H1 (cell line): ENCODE data around the gene LGR4. TPM values are rescaled to one million over a fixed set of nuclear protein-coding genes. Genes with fewer than 3 reads are reported as not detected.

Source experiments
- CTCF ChIA-PET: fragments of 300-600 bp; sonication (Branson Sonifier 250); formaldehyde crosslinking; loops from one replicate; lab custom pipeline; 2021; ENCODE audit not compliant: partially characterized antibody; lab: Charles Lee
- POLR2A ChIA-PET: fragments of 300-600 bp; sonication (Branson Sonifier 250); formaldehyde crosslinking; loops from one replicate; lab custom pipeline; 2021; ENCODE audit warnings: inconsistent platforms; ENCODE audit not compliant: partially characterized antibody; lab: Charles Lee
- DNase-seq, 2 experiments: peaks; one replicate each; pipeline versions ENCODE4 v3.0.0 to v3.0.0-alpha.2; 2010 to 2022; ENCODE audit warnings: low spot score in 2 of 2, low read depth in 1 of 2, mixed read lengths in 1 of 2
- FAIRE-seq: peaks from 2 replicates; lab custom pipeline; 2011; peaks lifted over from hg19 to GRCh38; lab: Jason Lieb, UNC
- H2AFZ ChIP-seq: 2 replicates; pipeline ENCODE4 v1.8.1; 2012; ENCODE audit warnings: low read length, inconsistent platforms
- H2AK5ac ChIP-seq: 2 replicates; pipeline ENCODE4 v1.6.1; 2013; ENCODE audit warnings: low read depth, low read length
- H2BK120ac ChIP-seq: replicated peaks from 2 replicates; pipeline ENCODE3; 2013; ENCODE audit warnings: low read depth, low read length, inconsistent platforms
- H2BK12ac ChIP-seq: 2 replicates; pipeline ENCODE4 v1.6.1; 2013; ENCODE audit warnings: low read depth, low read length
- H2BK15ac ChIP-seq: 2 replicates; pipeline ENCODE4 v1.6.1; 2013; ENCODE audit warnings: low read length
- H2BK20ac ChIP-seq: 2 replicates; pipeline ENCODE4 v1.6.1; 2013; ENCODE audit warnings: low read length
- H2BK5ac ChIP-seq: 2 replicates; pipeline ENCODE4 v1.6.1; 2013; ENCODE audit warnings: low read depth, low read length
- H3K14ac ChIP-seq: 2 replicates; pipeline ENCODE4 v1.6.1; 2013; ENCODE audit warnings: inconsistent platforms; ENCODE audit not compliant: insufficient read length
- H3K18ac ChIP-seq: 2 replicates; pipeline ENCODE4 v1.6.1; 2013; ENCODE audit warnings: low read length; ENCODE audit errors: extremely low read depth
- H3K23ac ChIP-seq: 2 replicates; pipeline ENCODE4 v1.6.1; 2013; ENCODE audit warnings: inconsistent platforms; ENCODE audit not compliant: insufficient read length
- H3K23me2 ChIP-seq: 2 replicates; pipeline ENCODE4 v1.6.1; 2013; ENCODE audit warnings: low read depth, low read length
- H3K27ac ChIP-seq: 2 replicates; pipeline ENCODE4 v1.6.1; 2011; ENCODE audit warnings: low read depth, low read length, inconsistent platforms
- H3K27me3 ChIP-seq, 4 experiments: replicated peaks in 1 of 4; 1 replicate in 1 of 4; 2 replicates in 3 of 4; pipeline versions ENCODE4 v1.6.1 to v1.8.1; 2011 to 2013; ENCODE audit warnings: low read length in 3 of 4, mild to moderate bottlenecking in 3 of 4, inconsistent platforms in 2 of 4, mixed read lengths in 2 of 4, moderate library complexity in 1 of 4; ENCODE audit not compliant: control insufficient read depth in 3 of 4, insufficient read depth in 3 of 4; ENCODE audit errors: extremely low read depth in 1 of 4
- H3K36me3 ChIP-seq, 4 experiments: 2 replicates each; pipeline versions ENCODE4 v1.6.1 to v1.8.1; 2011 to 2013; ENCODE audit warnings: mild to moderate bottlenecking in 4 of 4, low read length in 3 of 4, moderate library complexity in 2 of 4, control low read depth in 1 of 4, inconsistent platforms in 1 of 4; ENCODE audit not compliant: insufficient read depth in 4 of 4, control insufficient read depth in 2 of 4
- H3K4ac ChIP-seq: replicated peaks from 2 replicates; pipeline ENCODE3; 2013; ENCODE audit warnings: low read length, low read depth, mixed read lengths, inconsistent platforms; ENCODE audit not compliant: insufficient read length
- H3K4me1 ChIP-seq, 4 experiments: replicated peaks in 1 of 4; 1 replicate in 1 of 4; 2 replicates in 3 of 4; pipeline versions ENCODE4 v1.6.1 to v1.8.1; 2011 to 2013; ENCODE audit warnings: low read length in 3 of 4, inconsistent platforms in 2 of 4, mixed read lengths in 1 of 4; ENCODE audit not compliant: insufficient read depth in 4 of 4, control insufficient read depth in 3 of 4
- H3K4me2 ChIP-seq, 2 experiments: 2 replicates each; pipeline versions ENCODE4 v1.6.1 to v1.8.1; 2011 to 2013; ENCODE audit warnings: low read depth in 2 of 2, low read length in 2 of 2, control low read depth in 1 of 2, inconsistent platforms in 1 of 2, mild to moderate bottlenecking in 1 of 2; ENCODE audit not compliant: insufficient read depth in 1 of 2
- H3K4me3 ChIP-seq, 4 experiments: fragments of 200-600, 300-600 bp in 1 of 4; sonication (generic), shearing (Covaris generic), sonication (Bioruptor Twin) in 1 of 4; 2 replicates each; pipeline versions ENCODE4 v1.5.1 to v1.8.1; 2011 to 2016; ENCODE audit warnings: low read length in 4 of 4, low read depth in 3 of 4, control low read depth in 2 of 4, inconsistent platforms in 2 of 4, mild to moderate bottlenecking in 2 of 4, mixed read lengths in 1 of 4, moderate library complexity in 1 of 4; ENCODE audit not compliant: insufficient read depth in 2 of 4; ENCODE audit errors: extremely low read depth in 1 of 4
- H3K56ac ChIP-seq: replicated peaks from 2 replicates; pipeline ENCODE3; 2013; ENCODE audit warnings: low read depth, mild to moderate bottlenecking, mixed read lengths, low read length, inconsistent platforms; ENCODE audit not compliant: insufficient read length
- H3K79me1 ChIP-seq: 2 replicates; pipeline ENCODE4 v1.6.1; 2013; ENCODE audit warnings: low read depth, low read length, control low read depth
- H3K79me2 ChIP-seq, 2 experiments: 2 replicates each; pipeline versions ENCODE4 v1.6.1 to v1.8.1; 2012 to 2013; ENCODE audit warnings: low read length in 2 of 2, mild to moderate bottlenecking in 2 of 2, inconsistent platforms in 1 of 2; ENCODE audit not compliant: insufficient read depth in 2 of 2, control insufficient read depth in 1 of 2
- H3K9ac ChIP-seq, 4 experiments: replicated peaks in 1 of 4; 1 replicate in 1 of 4; 2 replicates in 3 of 4; pipeline versions ENCODE4 v1.6.1 to v1.8.1; 2011 to 2013; ENCODE audit warnings: low read depth in 3 of 4, low read length in 3 of 4, control low read depth in 2 of 4, mild to moderate bottlenecking in 2 of 4, moderate library complexity in 2 of 4, inconsistent platforms in 1 of 4; ENCODE audit errors: extremely low read depth in 1 of 4
- H3K9me3 ChIP-seq, 2 experiments: 2 replicates each; pipeline versions ENCODE4 v1.6.1 to v1.8.1; 2012 to 2013; ENCODE audit warnings: mild to moderate bottlenecking in 2 of 2, moderate library complexity in 2 of 2, control low read depth in 1 of 2, inconsistent platforms in 1 of 2, low read depth in 1 of 2, low read length in 1 of 2, mixed read lengths in 1 of 2; ENCODE audit not compliant: insufficient read depth in 2 of 2
- H4K20me1 ChIP-seq, 2 experiments: replicated peaks in 1 of 2; 2 replicates each; pipeline versions ENCODE3 to v1.8.1; 2011 to 2013; ENCODE audit warnings: inconsistent platforms in 2 of 2, low read length in 2 of 2, mild to moderate bottlenecking in 1 of 2; ENCODE audit not compliant: insufficient read depth in 2 of 2, control insufficient read depth in 1 of 2
- H4K5ac ChIP-seq: 2 replicates; pipeline ENCODE4 v1.6.1; 2013; ENCODE audit warnings: low read length, low read depth, mixed read lengths, inconsistent platforms; ENCODE audit not compliant: insufficient read length
- H4K8ac ChIP-seq: 2 replicates; pipeline ENCODE4 v1.8.0; 2013; ENCODE audit warnings: mild to moderate bottlenecking, moderate library complexity, low read length, inconsistent platforms; ENCODE audit not compliant: insufficient read depth; ENCODE audit errors: extremely low read depth
- H4K91ac ChIP-seq: replicated peaks from 2 replicates; pipeline ENCODE3; 2013; ENCODE audit warnings: low read length, mixed read lengths, inconsistent platforms; ENCODE audit not compliant: insufficient read length
- BACH1 ChIP-seq: IDR thresholded peaks from 2 replicates; pipeline ENCODE4 v1.6.1; 2012; ENCODE audit warnings: low read length, improper control_type of control experiment
- BCL11A ChIP-seq, 2 experiments: IDR thresholded peaks; one replicate each; pipeline ENCODE4 v1.6.1; 2011; ENCODE audit warnings: low read depth in 2 of 2, low read length in 2 of 2, mild to moderate bottlenecking in 2 of 2
- CBX8 ChIP-seq: fragments of 300-800, 300-1000 bp; sonication (generic); IDR thresholded peaks from 2 replicates; pipeline ENCODE4 v1.7.1; 2016; ENCODE audit warnings: low read depth, low read length, borderline replicate concordance
- CTCF ChIP-seq, 3 experiments: IDR thresholded peaks; 1 replicate in 2 of 3; 2 replicates in 1 of 3; pipeline versions ENCODE4 v1.5.1 to v1.6.1; 2011; ENCODE audit warnings: low read length in 3 of 3, mild to moderate bottlenecking in 3 of 3, inconsistent platforms in 2 of 3, low read depth in 1 of 3, moderate library complexity in 1 of 3; ENCODE audit not compliant: insufficient read depth in 1 of 3; ENCODE audit errors: control extremely low read depth in 1 of 3
- GABPA ChIP-seq: IDR thresholded peaks from 2 replicates; pipeline ENCODE4 v1.6.1; 2011; ENCODE audit warnings: mild to moderate bottlenecking, low read length, moderate library complexity, borderline replicate concordance; ENCODE audit not compliant: insufficient read depth
- HDAC6 ChIP-seq: IDR thresholded peaks from one replicate; pipeline ENCODE4 v1.7.1; 2012; ENCODE audit warnings: low read depth, mild to moderate bottlenecking, inconsistent platforms, low read length, moderate library complexity
- JUND ChIP-seq: IDR thresholded peaks from 2 replicates; pipeline ENCODE4 v1.6.1; 2011; ENCODE audit warnings: mild to moderate bottlenecking, improper control_type of control experiment, low read length
- KDM5A ChIP-seq: fragments of 200-600 bp; IDR thresholded peaks from 2 replicates; pipeline ENCODE4 v1.7.1; 2012; ENCODE audit warnings: mild to moderate bottlenecking, low read length, inconsistent platforms, mixed read lengths
- SP2 ChIP-seq: IDR thresholded peaks from 2 replicates; pipeline ENCODE4 v1.6.1; 2012; ENCODE audit warnings: mild to moderate bottlenecking, low read length, inconsistent platforms
- SP4 ChIP-seq: IDR thresholded peaks from 2 replicates; pipeline ENCODE4 v1.6.1; 2012; ENCODE audit warnings: low read length, inconsistent platforms
- SRF ChIP-seq: IDR thresholded peaks from 2 replicates; pipeline ENCODE4 v1.6.1; 2011; ENCODE audit warnings: mild to moderate bottlenecking, low read depth, low read length, moderate library complexity
- WGBS, 2 experiments: shearing (Covaris generic) in 1 of 2; methylation state at CpG; one replicate each; pipeline versions ENCODE4 v1.1.6 to v1.1.7; 2013 to 2015; ENCODE audit warnings: low lambda C conversion rate in 2 of 2, mixed read lengths in 2 of 2, inconsistent platforms in 1 of 2, low coverage in 1 of 2, missing lambda C conversion rate in 1 of 2; ENCODE audit not compliant: insufficient replicate concordance in 2 of 2, insufficient coverage in 1 of 2, insufficient read length in 1 of 2; ENCODE audit errors: extremely low coverage in 1 of 2, missing lambda C conversion rate in 1 of 2; 5-methylcytosine and 5-hydroxymethylcytosine counted together
- polyA plus RNA-seq, 7 experiments: library from polyadenylated mRNA; depleted of rRNA in 3 of 7; stranded (reverse) in 5 of 7; unstranded in 2 of 7; fragments of >200 nt in 5 of 7; fragments of 200-250 nt in 2 of 7; gene quantifications; 1 replicate in 5 of 7; 2 replicates in 1 of 7; 4 replicates in 1 of 7; pipeline versions ENCODE4 v1.2.1 to v1.2.3, GENCODE V29; 2011 to 2013; ENCODE audit warnings: missing spikeins in 2 of 7, mixed read lengths in 2 of 7
- total RNA-seq: library from RNA; stranded (reverse); fragmentation: NEBNext Ultra II Directional; extraction: Animal tissue kit (Norgen Biotek cat#: 25700); gene quantifications from 2 replicates; pipeline ENCODE4 v1.2.1, GENCODE V29; 2021

The LGR4 gene
- total and polyA plus RNA-seq, 2 of the 8 experiments (the other 6 are each of a cell fraction or from before 2014, with no cell fraction given) = 26.6 to 61.7 TPM

GRCh38 chr11:27504205-27504604 is 31.6 kb upstream of the LGR4 start:
- Histone ChIP-seq H3K23ac (no peak overlapping the region), H3K4me2 (no peak overlapping the region), H3K4me1 (peaks cover 2 to 5% (median 3%) of the 10 kb centered on the region in 4 experiments; a peak in 5 of 7 replicates), H3K14ac (no peak overlapping the region), H2AFZ (no peak overlapping the region), H2AK5ac (no peak overlapping the region), H2BK5ac (no peak overlapping the region), H3K4me3 (no peak overlapping the region), H3K79me1 (peaks cover 10% of the 10 kb centered on the region; the same call in 1 of the 2 replicates), H4K20me1 (peaks cover 0 to 8% of the 10 kb centered on the region in 2 experiments), H3K56ac (no peak overlapping the region), H3K23me2 (peaks cover 10% of the 10 kb centered on the region), H2BK12ac (no peak overlapping the region), H2BK15ac (no peak overlapping the region), H4K5ac (no peak overlapping the region), H3K27ac (no peak overlapping the region), H3K9me3 (no peaks in the 10 kb centered on the region), H3K4ac (no peak overlapping the region), H2BK20ac (no peak overlapping the region), H4K91ac (no peak overlapping the region)
- POLR2A ChIA-PET = interaction anchor here (1.0 kb wide), 1 partner anchor 119 kb away, joined by 3 read pairs; no protein-coding TSS in a partner anchor
- CTCF ChIA-PET = no interaction called here
- FAIRE-seq = no peak
- TF ChIP-seq BCL11A (IDR thresholded peaks at IDR 0.05; ENCODE audit: low read depth in 2 of 2, low read length in 2 of 2) (no peak), HDAC6 (no peak), BACH1 (no peak), JUND (no peak), GABPA (no peak), KDM5A (no peak), SRF (no peak), SP2 (no peak), CBX8 (no peak), SP4 (no peak), CTCF (IDR thresholded peaks at IDR 0.05; ENCODE audit: control extremely low read depth in 1 of 3, insufficient read depth in 1 of 3, low read depth in 1 of 3, low read length in 3 of 3) (no peak)
- TF ChIP-seq, all 59 proteins: peak for 0
- 94% methylated on average over 2 of the region's 2 CpGs; no CpG with 5 or more reads in 1 of the 2 experiments for WGBS, 2 experiments
- Histone ChIP-seq H3K27me3 (no peaks in the 10 kb centered on the region), H3K9ac (no peak overlapping the region), H3K79me2 (peaks cover 3 to 38% of the 10 kb centered on the region in 2 experiments), H2BK120ac (no peak overlapping the region), H4K8ac (no peak overlapping the region), H3K18ac (no peak overlapping the region), H3K36me3 (peaks cover 2 to 25% (median 7%) of the 10 kb centered on the region in 4 experiments; a peak in 5 of 8 replicates)
- DNase-seq = no peak
